DND-41 (cell line): Measurements from ENCODE around the gene KRTAP10-9.

Experiments
- CTCF ChIP-seq: IDR thresholded peaks from 2 replicates; pipeline ENCODE4 v1.5.1; 2012; ENCODE audit warnings: borderline replicate concordance, low read length, moderate library complexity, mild to moderate bottlenecking; ENCODE audit not compliant: poor library complexity, severe bottlenecking; ENCODE audit errors: extremely low read depth
- EZH2 ChIP-seq: IDR thresholded peaks from 3 replicates; pipeline ENCODE4 v1.6.1; 2012; ENCODE audit warnings: borderline replicate concordance, low read depth, mild to moderate bottlenecking, moderate library complexity, low read length, inconsistent platforms; ENCODE audit not compliant: severe bottlenecking

DNA sequence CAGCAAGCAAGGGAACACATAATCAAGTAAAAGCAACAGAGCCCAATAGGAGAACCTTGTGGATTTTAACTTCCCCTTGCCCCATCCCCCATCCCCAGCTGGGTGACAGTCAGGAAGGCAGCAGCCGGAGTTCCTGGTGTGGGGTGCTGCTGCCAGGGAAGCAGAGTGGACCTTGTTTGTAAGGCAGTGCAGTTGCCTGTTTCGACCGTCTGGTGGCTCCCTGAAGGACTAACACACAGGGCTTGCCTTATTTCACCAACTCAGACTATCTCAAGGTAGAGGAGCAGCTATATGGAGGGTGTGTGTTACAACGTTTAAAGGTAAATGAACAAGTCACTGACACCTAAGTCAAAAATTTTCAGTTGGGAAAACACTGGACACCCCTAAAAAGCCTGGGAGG lies 8.4 kb upstream of the KRTAP10-9 start:
- no peak for TF ChIP-seq CTCF
- no peak for TF ChIP-seq EZH2
